ENCODE measurements around the gene MSL1. TPM values are rescaled to one million over a fixed set of nuclear protein-coding genes. Genes with fewer than 3 reads are reported as not detected.

Gene MSL1
- total and polyA plus RNA-seq, 7 donors, result 48.6 to 84.7 (median 67.8) TPM

GRCh38 chr17:40175928-40176753, 54.4 kb downstream of the MSL1 start:
- Histone ChIP-seq H3K9me3 (no peaks in the 10 kb centered on the region), H3K36me3 (ENCODE audit: insufficient read depth in 1 of 2, low read depth in 1 of 2) (peaks cover 2 to 61% of the 10 kb centered on the region in 2 donors), H3K4me3 (no peak overlapping the region), H3K4me1 (peaks cover 2% of the 10 kb centered on the region), H3K27ac (no peak overlapping the region), H3K27me3 (ENCODE audit: insufficient read depth in 3 of 3, low read length in 2 of 3) (no peaks in the 10 kb centered on the region)
- ATAC-seq (no peak), DNase-seq (no peak)
- TF ChIP-seq CTCF (IDR thresholded peaks at IDR 0.05), result no peak
- 91 to 96% (median 92%) methylated on average over 7 of the region's 7 CpGs for WGBS, 3 donors
- intact Hi-C loops (cut with DNase I), result no loop called here

- whole genome bisulfite sequencing, 3 donors, result 57 to 85% (median 61%) methylated on average over 2 of the region's 2 CpGs
- DNase-seq (no peak), ATAC-seq (no peak)
- H3K4me1 ChIP-seq, result peaks cover 7% of the 10 kb centered on the region
- H3K36me3 ChIP-seq (ENCODE audit: insufficient read depth in 1 of 2, low read depth in 1 of 2), result peaks cover 2 to 55% of the 10 kb centered on the region in 2 donors
- no peak for TF ChIP-seq CTCF (IDR thresholded peaks at IDR 0.05)
- no peak overlapping the region for H3K4me3 ChIP-seq
- H3K27me3 ChIP-seq (ENCODE audit: insufficient read depth in 3 of 3, low read length in 2 of 3), result no peaks in the 10 kb centered on the region
- intact Hi-C loops (cut with DNase I), result no loop called here
- H3K27ac ChIP-seq, result no peak overlapping the region
- no peaks in the 10 kb centered on the region for H3K9me3 ChIP-seq
Observed at GRCh38 chr17:40176754-40177110, 55.0 kb downstream of the MSL1 start.

- Histone ChIP-seq H3K27me3 (ENCODE audit: insufficient read depth in 3 of 3, low read length in 2 of 3) (no peaks in the 10 kb centered on the region), H3K36me3 (ENCODE audit: insufficient read depth in 1 of 2, low read depth in 1 of 2) (peaks cover 2 to 49% of the 10 kb centered on the region in 2 donors), H3K27ac (no peak within 1 kb of the TSS), H3K4me3 (peak within 1 kb of the TSS; percentile 59), H3K9me3 (no peaks in the 10 kb centered on the region), H3K4me1 (peaks cover 7% of the 10 kb centered on the region)
- WGBS, 3 donors, result 4 to 6% (median 5%) methylated on average over 38 to 57 of the region's 57 CpGs
- intact Hi-C loops (cut with DNase I), result no loop called here
- peak; percentile 58 to 76 (median 68) for ATAC-seq
- peak; percentile 80 to 82 for DNase-seq
- no peak for TF ChIP-seq CTCF (IDR thresholded peaks at IDR 0.05)
Observed at GRCh38 chr17:40177275-40177874, 55.6 kb downstream of the MSL1 start, which contains the start of gene RAPGEFL1. Gene RAPGEFL1 (plus strand): TSS chr17:40177470. CDS start chr17:40177862, 392 bp downstream.

GRCh38 chr17:40178021-40178601, 56.3 kb downstream of the MSL1 start:
- Histone ChIP-seq H3K9me3 (no peaks in the 10 kb centered on the region), H3K4me1 (peaks cover 7% of the 10 kb centered on the region), H3K36me3 (ENCODE audit: insufficient read depth in 1 of 2, low read depth in 1 of 2) (peaks cover 2 to 42% of the 10 kb centered on the region in 2 donors), H3K4me3 (no peak overlapping the region), H3K27me3 (ENCODE audit: insufficient read depth in 3 of 3, low read length in 2 of 3) (no peaks in the 10 kb centered on the region), H3K27ac (no peak overlapping the region)
- intact Hi-C loops (cut with DNase I), result no loop called here
- DNase-seq (no peak), ATAC-seq (no peak)
- TF ChIP-seq CTCF (IDR thresholded peaks at IDR 0.05), result no peak
- WGBS, 3 donors, result 70 to 90% (median 81%) methylated on average over 15 to 46 of the region's 46 CpGs
